ENCODE measurements around the gene FAXC.

FAXC gene

DNA sequence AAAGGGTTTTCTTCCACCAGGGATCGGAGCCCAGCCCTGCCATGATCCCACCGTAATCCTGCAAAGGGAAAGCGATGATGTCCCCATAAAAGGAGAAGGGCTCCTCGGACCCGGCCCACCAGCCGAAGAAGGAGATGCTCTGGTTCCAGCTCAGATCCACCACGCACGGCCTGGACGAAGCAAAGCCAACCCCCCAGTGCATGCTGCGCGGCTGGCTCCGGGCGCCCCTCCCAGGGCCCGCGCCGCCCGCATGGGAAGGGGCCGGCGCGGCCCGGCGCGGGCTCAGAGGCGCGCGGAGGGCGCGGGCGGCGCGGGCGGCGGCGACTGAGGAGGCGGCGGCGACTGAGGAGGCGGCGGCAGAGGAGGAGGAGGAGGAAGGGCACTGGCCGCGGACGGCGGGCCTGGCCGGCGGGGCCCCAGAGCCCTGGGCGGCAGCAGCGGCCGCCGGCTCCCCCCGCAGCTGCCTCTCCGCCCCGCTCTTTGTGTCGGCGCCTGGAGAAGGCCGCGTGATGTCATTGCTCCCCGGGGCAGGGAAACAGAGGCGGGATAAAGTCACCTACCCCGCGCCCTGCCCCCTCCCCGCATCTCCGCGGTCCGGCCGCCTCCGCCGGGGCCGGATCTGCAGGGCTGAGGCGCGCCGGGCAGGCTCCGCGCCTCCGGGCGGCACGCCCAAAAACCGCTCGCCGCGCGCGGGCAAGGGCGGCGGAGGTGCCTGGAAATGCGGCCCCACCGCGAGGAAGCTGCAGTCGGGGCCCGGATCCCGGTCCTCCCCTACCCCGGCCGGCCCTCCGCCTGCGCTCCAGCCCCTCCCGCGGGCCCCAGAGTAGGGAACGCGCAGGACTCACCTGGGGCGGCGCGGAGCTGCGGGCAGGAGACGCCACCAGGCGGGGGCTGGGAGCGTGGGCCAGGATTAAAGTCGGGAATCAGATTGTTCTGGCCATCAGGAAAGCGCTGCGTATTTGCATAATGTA is at the start of gene FAXC:
Gene FAXC, minus strand, starts transcription at position 504 of the 971 bp plus-strand sequence. Its CDS starts 302 bp downstream, at position 202.
- DNase-seq: peak; percentile 57

DNA sequence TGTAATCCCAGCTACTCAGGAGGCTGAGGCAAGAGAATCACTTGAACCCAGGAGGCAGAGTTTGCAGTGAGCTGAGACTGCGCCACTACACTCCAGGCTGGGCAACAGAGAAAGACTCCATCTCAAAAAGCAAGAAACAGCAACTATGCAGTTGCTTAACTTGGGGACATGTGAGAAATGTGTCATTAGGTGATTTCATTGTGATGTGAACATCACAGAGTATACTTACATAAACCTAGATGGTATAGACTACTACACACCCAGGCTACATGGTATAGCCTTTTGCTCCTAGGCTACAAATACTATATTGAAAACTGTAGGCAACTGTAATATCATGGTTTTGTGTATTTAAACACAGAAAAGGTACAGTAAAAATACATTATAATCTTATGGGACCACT is 47.8 kb upstream of the FAXC start:
- DNase-seq: no peak

GRCh38 chr6:99393698-99394531 is 44.4 kb upstream of the FAXC start, which contains the start of gene COQ3:
Gene COQ3, minus strand, starts transcription at chr6:99394195. Its CDS starts 16 bp downstream, at chr6:99394179.
- peak; percentile 89 for DNase-seq

DNA sequence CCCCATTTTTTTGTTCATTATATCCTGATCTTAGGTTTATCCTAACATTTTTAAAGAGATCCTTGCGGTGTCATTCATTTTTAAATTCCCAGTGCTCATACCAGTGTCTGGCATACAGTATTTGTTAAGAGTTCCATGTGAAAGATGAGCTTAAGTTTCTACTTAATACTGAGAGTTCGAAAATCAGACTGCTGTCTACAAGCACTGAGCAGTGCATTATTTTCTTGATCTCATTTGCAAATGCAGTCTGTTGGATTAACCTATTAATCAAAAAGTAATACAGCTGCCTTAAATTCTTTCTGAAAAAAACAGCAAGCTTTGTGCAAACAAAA is 43.9 kb upstream of the FAXC start:
- DNase-seq: no peak

DNA sequence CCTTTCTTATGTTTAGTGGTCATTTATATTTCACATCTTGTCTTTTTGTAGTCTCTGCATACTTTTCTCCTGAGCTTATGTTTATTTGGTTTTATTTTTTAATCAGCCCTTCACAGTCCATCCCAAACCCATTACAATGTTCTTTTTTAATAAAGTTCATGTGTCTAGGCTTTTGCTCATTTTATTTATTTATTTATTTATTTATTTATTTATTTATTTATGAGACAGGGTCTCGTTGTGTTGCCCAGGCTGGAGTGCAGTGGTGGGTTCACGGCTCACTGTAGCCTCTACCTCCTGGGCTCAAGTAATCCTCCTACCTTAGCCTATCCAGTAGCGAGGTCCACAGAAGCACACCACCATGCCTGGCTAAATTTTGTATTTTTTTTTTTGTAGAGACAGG is 41.4 kb upstream of the FAXC start:
- no peak for DNase-seq

DNA sequence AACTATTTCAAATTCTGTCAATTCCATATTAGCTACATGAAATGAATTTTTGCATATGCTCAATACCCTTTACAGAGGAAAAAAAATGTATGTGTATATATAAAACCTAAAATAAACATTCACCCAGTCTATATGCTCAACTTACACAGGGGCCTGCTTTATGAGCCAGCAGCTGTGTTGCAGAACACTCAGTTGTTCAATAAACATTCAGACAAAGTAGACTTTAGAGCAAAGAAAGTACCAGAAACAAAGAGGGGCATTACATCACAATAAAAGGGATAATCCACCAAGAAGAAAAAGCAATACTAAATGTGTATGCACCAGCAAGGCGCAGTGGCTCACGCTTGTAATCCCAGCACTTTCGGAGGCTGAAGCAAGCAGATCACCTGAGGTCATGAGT is 35.0 kb upstream of the FAXC start:
- DNase-seq: no peak

DNA sequence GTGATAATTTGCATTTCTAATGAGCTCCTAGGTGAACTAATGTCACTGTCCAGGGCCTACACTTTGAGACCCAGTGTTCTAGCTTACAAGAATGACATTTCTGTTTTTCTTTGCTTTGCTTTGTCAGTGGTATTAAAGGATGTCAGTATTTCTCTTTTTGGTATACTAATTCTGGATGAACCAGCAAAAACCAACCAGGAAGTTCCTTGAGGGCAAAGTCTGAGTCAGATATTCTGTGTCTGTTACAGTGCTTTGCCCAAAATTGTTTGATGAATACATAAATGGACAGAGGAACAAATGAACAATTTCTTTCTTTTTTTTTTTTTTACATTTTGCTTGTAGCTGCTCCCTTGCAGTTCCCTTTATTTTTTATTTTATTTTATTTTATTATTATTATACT is 29.2 kb upstream of the FAXC start:
- no peak for DNase-seq

DNA sequence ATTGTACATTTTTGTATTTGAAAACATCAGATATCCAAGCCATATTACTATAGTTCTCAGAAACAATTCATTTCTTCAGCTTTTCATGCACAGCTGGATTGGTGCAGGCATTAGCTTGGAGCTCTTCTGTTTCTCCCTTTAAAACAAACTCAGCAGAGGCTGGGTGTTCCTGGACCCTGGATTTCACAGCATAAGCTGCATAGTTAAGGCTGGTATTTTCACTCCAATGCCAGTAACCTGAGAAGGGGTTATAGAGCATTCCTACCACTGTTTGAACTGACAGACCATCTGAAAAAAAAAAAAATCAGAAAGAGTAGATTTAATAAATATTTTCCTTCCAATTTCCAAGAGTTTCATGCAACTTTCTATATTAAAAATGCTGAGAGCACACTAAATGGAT is 20.1 kb upstream of the FAXC start:
- no peak for DNase-seq

GRCh38 chr6:99366852-99367251 is 17.4 kb upstream of the FAXC start:
- no peak for DNase-seq

DNA sequence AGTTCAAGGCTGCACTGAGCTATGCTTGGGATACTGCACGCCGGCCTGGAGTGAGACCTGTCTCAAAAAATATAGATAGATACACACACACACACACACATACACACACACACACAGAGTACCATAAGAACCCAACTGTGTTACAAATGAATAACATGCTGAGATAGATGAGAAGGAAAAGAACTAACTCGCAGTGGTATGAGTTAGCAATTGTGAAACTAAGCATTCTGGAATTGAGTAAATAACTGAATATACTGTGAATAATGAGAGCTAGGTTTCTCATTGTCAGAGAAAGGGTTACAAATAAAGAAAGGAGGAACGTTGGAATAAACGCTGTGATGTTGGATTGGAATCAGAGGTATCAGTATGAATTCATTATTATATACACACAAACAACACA is 14.6 kb upstream of the FAXC start:
- DNase-seq: no peak

DNA sequence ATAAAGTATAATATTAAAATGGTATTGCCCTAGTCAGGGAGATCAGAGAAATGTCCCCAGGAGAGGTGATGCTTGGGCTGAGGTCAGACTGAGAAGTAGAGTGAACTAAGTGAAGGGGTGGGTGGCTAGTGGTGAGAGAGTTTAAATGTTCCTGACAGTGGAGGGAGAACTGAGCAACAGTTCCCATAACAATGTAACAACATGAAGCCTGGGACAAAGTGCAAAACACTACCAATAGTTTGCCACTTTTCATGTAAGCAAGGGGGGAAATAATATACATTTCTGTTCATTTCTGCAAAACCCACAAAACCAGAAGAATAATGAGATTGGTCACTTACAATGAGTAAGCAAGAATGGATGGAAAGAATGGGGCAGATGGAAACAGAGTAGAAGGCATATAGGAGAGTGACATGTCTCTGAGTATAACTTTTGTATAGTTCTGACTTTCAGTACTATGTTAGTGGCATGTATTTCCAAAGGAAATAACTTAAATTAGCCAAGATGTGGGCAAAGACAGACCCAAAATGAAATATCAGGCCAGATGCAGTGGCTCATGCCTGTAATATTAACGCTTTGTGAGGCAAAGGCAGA is 13.3 kb upstream of the FAXC start:
- DNase-seq: no peak

- DNase-seq: no peak
These were observed 10.3 kb upstream of the FAXC start for GRCh38 chr6:99359800-99360199.

DNA sequence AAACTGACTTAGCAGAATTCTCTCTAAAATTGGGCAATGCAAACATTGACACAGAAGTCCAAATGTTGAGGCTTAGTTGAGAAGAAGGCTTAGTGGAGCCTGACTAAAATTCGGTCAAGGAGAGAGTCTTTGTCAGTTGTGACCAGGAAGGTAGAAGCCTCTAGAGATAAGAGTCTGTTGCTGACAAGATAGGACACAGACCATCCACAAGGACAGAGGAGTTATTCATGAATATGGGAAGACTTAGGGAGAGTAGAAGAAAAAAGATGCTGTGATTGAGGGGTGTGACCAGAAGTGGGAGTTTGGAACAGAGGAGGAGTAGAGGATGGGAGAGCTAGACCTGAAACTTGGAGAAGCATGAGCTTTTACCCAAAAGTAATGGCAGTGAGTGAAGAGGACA is 7.2 kb upstream of the FAXC start:
- DNase-seq: no peak

DNA sequence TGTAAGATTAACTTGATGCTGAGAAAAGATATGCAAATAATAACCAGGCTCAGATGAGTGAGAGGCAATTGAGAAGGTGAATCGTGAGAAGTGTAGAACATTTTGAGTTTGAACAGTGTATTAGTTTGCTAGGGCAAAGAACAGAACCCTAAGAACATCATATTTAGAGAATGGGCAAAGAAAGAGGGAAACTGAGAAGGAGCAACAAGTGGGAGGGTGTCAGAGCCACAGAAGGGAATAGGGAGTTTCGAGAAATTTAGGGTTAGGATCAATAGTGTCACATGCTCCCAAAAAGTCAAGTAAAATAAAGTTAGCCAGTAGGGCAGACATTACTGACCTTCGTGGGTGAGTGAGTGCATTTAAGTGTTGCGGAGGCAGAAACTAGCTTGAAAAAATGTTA is 5.5 kb upstream of the FAXC start:
- no peak for DNase-seq

DNA sequence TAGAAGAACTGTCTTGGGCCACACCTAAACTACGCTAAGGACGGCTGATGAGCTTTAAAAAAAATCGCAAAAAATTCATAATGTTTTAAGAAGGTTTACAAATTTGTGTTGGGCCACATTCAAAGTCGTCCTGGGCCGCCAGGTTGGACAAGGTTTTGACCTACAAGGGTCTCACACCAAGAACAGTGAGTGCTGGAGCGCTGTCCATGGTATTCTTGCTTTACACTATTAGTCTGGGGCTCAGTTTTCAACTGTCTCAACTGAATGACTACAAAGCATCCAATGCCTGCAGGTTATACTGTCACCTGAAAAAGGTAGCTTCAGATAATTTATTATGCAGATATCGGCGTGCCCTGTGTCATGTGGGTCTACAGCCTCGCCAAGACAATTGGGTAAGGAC is 3.7 kb upstream of the FAXC start:
- no peak for DNase-seq

GRCh38 chr6:99350573-99350972 is 1.1 kb upstream of the FAXC start:
- no peak for DNase-seq

DNA sequence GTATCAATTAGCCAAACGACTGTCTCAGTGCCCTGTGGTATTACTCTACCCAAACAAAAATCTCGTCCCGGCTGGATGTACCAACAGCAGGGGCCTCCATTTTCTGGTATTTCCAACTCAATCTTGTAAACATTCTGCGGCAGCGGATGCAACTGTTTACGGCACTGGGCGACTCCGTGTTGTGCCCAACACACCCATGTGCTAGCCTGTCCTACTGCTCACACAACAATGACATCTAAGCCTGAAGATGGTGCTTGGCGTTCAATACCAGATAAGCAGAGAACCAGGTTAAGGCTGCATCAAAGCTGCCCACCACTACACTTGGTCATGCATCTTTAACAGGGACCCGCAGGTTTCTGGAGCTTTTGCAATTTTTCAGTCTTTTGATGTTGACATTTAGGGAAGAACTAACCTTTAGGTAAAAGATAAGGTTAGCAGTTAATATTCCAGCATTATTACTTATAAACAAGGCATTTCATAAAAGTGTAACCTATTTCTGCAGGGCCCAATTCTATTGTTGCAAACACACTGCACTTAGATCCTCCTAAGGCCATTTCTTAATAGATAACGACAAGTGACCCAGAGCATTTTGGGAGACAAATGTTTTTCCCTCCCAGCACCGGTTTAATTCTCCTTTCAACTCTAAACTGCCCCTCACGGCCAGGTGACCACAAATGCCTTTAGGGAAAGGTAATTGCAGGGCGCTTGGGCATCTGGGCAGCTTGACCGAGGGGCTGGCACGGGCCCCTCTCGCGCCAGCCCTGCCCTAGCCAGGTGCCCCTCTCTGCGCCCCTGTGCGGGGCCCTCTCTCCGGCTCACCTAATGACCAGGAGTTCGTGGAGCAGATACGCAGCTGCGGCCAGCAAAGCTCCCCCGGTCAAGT is 945 bp downstream of the FAXC start:
- DNase-seq: no peak

DNA sequence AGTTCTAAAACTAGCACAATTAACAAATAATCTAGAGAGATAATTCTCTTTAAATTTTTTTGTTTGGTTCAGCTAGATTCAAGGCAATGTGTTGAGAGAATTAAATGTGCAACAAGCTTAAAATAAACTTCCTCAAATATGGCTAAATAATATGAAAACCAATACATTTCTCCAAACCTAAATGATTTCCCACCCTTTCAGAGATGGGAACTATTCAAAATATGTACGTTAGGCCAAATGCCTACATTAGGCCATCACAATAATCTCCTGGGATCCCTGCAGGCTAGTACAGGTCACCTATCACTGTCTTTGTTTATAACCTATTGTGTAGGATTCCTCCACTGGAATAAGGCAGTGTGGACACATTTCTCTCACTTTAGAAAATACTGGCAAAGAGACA is 1.7 kb downstream of the FAXC start:
- DNase-seq: no peak

DNA sequence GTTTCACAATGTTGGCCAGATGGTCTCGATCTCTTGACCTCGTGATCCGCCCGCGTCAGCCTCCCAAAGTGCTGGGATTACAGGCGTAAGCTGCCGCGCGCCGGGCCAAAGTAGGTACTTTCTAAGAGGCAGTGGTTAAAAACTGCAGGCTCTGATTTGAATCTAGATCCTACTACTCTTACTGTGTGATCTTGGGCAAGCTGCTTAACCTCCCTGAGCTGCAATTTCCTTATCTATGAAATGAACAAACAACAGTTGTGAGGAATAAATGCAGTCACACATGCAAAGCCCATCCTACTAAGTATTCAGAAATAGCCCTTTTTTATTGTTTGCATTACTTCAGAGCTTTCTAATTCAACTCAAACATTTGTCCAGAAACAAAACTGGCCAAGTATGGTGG is 2.9 kb downstream of the FAXC start:
- DNase-seq: no peak

- DNase-seq: no peak
These were observed 4.3 kb downstream of the FAXC start for GRCh38 chr6:99345164-99345563.

GRCh38 chr6:99344289-99344688 is 5.2 kb downstream of the FAXC start:
- DNase-seq: no peak

- DNase-seq: no peak
These were observed 7.5 kb downstream of the FAXC start for GRCh38 chr6:99341862-99342455.

Data from right hindlimb (tissue), 1 donor.